Activated naive CD4-positive, alpha-beta T cell treated with anti-CD3 and anti-CD28 coated beads for 36 hours (primary cell): Measurements from ENCODE around the gene TULP1. TPM values are rescaled to one million over a fixed set of nuclear protein-coding genes. Genes with fewer than 3 reads are reported as not detected.

ENCODE experiments used
- CTCF ChIA-PET: fragments of 350-600 bp; sonication (Branson Sonifier 250); formaldehyde crosslinking; loops from one replicate; lab custom pipeline; 2021; ENCODE audit warnings: antibody characterized with exemption; lab: Charles Lee
- DNase-seq: peaks from one replicate; pipeline ENCODE4 v3.0.0-alpha.2; 2020
- H3K27ac Mint-ChIP-seq: one replicate; pipeline ENCODE4 v1.8.0; 2021; ENCODE audit warnings: mild to moderate bottlenecking, mixed read lengths
- H3K27me3 Mint-ChIP-seq: one replicate; pipeline ENCODE4 v1.8.0; 2021; ENCODE audit warnings: low read depth, mixed read lengths
- H3K36me3 Mint-ChIP-seq: one replicate; pipeline ENCODE4 v1.8.0; 2021; ENCODE audit warnings: low read depth, mixed read lengths
- H3K4me1 Mint-ChIP-seq: one replicate; pipeline ENCODE4 v1.8.0; 2021; ENCODE audit warnings: low read depth, mixed read lengths
- H3K4me3 Mint-ChIP-seq: one replicate; pipeline ENCODE4 v1.8.0; 2021; ENCODE audit warnings: mild to moderate bottlenecking, moderate library complexity, mixed read lengths
- H3K9me3 Mint-ChIP-seq: one replicate; pipeline ENCODE4 v1.8.0; 2021; ENCODE audit warnings: mixed read lengths
- intact Hi-C: fragments of 100-400 bp; cut with micrococcal nuclease; formaldehyde crosslinking; loops from one replicate; pipeline ENCODE4 v1.15.1; 2023
- total RNA-seq, 2 experiments: library from RNA; stranded (reverse); gene quantifications; one replicate each; pipeline ENCODE4 v1.2.3, GENCODE V29; 2021

Gene TULP1
- total RNA-seq, 2 experiments from 2014 or later, result not detected

DNA sequence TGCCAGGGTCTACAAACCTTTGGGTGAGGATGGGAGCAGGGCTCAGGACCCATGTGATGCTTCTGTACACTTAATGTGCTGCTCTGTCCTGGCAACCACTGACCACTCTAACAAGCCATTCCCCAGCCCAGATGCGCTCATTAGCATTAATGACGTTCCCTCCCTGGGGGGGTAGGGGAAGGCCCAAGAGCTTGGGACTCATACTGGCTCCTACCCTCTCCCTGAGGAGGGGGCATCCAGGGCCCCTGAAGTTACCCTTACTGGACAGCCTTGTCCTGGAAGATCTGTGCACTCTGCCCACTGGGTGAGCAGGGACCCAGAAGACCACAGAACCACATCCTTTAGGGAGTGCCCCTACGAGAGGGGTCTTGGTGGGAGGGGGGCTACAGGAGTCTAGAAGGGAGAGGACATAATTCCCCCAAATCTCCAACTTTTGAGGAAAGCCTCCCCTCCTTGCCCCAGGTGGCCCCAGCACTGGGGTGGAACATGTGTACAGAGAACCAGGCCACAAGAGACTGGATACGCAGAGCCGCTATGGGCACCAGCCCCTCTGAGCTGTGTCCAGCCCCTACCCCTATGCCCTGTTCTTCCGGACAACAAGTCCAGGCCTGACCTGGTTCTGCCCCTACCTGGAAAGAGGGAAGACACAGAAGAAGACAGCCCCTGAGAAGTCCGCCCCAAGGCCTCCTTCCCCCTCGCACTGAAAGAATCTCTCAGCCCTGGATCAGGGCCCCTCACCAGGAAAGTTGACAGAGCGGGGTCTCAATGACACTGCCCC lies 17.2 kb downstream of the TULP1 start:
- Mint-ChIP-seq H3K9me3 (no peaks in the 10 kb centered on the region), H3K27me3 (peaks cover 6% of the 10 kb centered on the region), H3K27ac (no peak overlapping the region), H3K36me3 (no peaks in the 10 kb centered on the region), H3K4me1 (peaks cover 14% of the 10 kb centered on the region), H3K4me3 (peak overlapping the region; percentile 67)
- intact Hi-C loops, result no loop called here
- no peak for DNase-seq
- CTCF ChIA-PET, result interaction anchor here (0.6 to 0.7 kb wide), 2 partner anchors 18 to 24 kb away, joined by 3 read pairs; no protein-coding TSS in a partner anchor

DNA sequence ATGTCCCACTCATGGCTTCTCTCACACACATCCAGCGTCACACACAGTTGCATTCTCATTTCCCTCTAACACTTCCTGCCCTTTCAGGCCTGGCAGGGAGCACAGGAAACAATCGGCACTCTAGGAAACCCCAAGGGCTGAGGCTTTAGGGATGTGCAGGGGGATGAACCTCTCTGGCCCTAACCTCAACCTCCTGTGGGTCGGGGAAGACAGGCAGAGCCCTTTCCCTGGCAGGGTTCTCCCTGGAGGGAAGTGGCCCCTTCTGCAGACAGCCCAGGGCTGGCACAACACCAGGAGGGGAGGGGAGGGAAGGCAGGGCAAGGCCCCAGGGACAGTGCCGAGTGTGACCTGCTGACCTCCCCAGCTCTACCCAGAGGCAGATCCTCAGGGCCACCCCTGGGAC lies 18.5 kb downstream of the TULP1 start:
- CTCF ChIA-PET, result no interaction called here
- Mint-ChIP-seq H3K4me1 (peaks cover 14% of the 10 kb centered on the region), H3K36me3 (no peaks in the 10 kb centered on the region), H3K27ac (no peak overlapping the region), H3K4me3 (no peak overlapping the region), H3K9me3 (no peaks in the 10 kb centered on the region), H3K27me3 (peaks cover 6% of the 10 kb centered on the region)
- no peak for DNase-seq
- intact Hi-C loops, result no loop called here

DNA sequence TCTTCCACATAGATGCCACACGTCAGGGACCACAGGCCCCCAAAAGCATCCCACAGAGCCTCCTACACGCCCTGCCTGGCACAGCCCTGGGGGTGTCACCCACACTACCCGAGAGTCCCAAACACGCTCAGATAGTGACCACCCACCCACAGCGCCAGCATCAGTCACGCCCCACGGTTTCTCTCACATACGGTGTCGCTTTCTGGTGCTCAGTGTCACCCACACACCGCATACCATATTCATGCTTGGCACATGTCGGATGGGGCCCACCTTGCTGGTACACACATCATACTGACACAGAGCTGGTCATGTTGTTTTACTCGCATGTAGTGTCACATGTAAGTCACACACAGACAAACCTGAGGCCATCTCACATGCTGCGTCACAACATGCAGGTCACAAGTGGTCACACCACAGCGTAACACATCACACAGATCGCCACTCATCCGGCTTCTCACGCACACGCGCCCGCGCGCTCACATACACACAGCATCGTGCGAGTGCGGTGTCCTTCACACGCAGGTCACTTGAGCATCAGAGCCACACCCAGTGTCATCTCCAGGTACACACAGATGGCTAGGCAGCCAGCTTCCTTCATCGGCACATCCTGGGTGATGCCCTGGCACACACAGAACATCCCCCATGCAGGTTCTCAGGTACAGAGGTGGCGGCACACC lies 19.3 kb downstream of the TULP1 start:
- intact Hi-C loops, result no loop called here
- no peak for DNase-seq
- Mint-ChIP-seq H3K4me1 (peaks cover 10% of the 10 kb centered on the region), H3K27ac (no peak overlapping the region), H3K4me3 (no peak overlapping the region), H3K36me3 (no peaks in the 10 kb centered on the region), H3K9me3 (no peaks in the 10 kb centered on the region), H3K27me3 (peaks cover 2% of the 10 kb centered on the region)
- CTCF ChIA-PET, result no interaction called here

DNA sequence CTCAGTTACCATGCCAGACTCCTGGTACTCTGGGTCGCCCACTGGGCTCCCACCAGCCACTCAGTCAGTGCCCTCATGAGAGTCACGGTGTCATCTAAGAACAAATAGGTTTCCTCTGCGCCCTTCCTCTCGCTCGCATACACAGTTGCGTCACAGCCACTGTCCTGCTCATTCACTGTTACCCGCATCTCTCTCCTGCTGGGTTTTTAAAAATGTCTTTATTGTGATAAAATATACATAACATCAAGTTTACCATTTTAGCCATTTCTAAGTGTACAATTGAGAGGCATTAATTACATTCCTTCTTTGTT lies 19.8 kb downstream of the TULP1 start:
- CTCF ChIA-PET, result no interaction called here
- Mint-ChIP-seq H3K4me3 (no peak overlapping the region), H3K36me3 (no peaks in the 10 kb centered on the region), H3K27ac (no peak overlapping the region), H3K9me3 (no peaks in the 10 kb centered on the region), H3K27me3 (peaks cover under 1% of the 10 kb centered on the region), H3K4me1 (peaks cover 12% of the 10 kb centered on the region)
- no peak for DNase-seq
- intact Hi-C loops, result no loop called here

GRCh38 chr6:35492258-35492973 lies 20.3 kb downstream of the TULP1 start:
- Mint-ChIP-seq H3K27me3 (no peaks in the 10 kb centered on the region), H3K4me1 (peaks cover 13% of the 10 kb centered on the region), H3K4me3 (no peak overlapping the region), H3K9me3 (no peaks in the 10 kb centered on the region), H3K36me3 (no peaks in the 10 kb centered on the region), H3K27ac (no peak overlapping the region)
- DNase-seq, result no peak
- CTCF ChIA-PET, result interaction anchor here (0.6 to 1.0 kb wide), 2 partner anchors 25 to 99 kb away, joined by 3 read pairs; no protein-coding TSS in a partner anchor
- intact Hi-C loops, result no loop called here

DNA sequence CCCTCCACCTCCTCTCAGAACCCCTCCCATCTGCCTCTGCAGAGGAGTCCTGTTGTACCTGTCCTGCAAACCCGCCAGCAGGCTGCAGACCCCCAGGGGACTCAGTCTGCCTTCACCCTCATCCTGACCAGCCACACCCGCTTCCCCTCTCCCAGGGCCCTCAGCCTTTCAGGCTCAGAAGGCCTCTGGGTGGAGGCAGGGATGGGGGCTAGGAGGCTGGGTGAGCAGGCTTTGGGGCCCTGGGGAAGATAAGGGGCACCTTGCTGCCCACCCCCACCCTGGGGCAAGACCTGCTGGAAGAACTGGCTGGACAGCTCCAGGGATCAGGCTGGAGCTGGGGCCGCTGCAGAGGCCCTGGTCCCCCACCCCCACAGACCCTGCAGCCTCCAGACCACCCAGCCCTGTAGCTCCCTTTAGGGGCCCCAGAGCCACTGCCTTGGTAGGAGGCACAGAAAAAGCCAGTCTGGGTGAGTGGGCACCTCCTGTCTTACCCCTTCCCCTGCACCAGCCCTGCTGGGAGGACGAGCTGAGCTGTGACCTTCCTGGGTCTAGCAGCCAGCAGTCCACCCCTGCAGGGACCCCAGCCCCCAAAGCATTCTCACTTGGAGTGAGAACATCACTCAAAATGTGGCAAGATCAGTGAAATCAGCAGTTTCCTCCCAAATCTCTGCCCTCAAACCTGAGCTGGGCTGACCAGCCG lies 21.0 kb downstream of the TULP1 start:
- no peak for DNase-seq
- CTCF ChIA-PET, result interaction anchor here (0.6 to 1.0 kb wide), 2 partner anchors 24 to 99 kb away, joined by 3 read pairs; no protein-coding TSS in a partner anchor
- no peak overlapping the region for H3K4me3 Mint-ChIP-seq
- H3K9me3 Mint-ChIP-seq, result no peaks in the 10 kb centered on the region
- H3K27me3 Mint-ChIP-seq, result no peaks in the 10 kb centered on the region
- intact Hi-C loops, result no loop called here
- H3K36me3 Mint-ChIP-seq, result no peaks in the 10 kb centered on the region
- no peak overlapping the region for H3K27ac Mint-ChIP-seq
- H3K4me1 Mint-ChIP-seq, result peaks cover 13% of the 10 kb centered on the region

- CTCF ChIA-PET, result no interaction called here
- no peaks in the 10 kb centered on the region for H3K36me3 Mint-ChIP-seq
- intact Hi-C loops, result no loop called here
- H3K27ac Mint-ChIP-seq, result no peak overlapping the region
- no peaks in the 10 kb centered on the region for H3K27me3 Mint-ChIP-seq
- H3K4me3 Mint-ChIP-seq, result no peak overlapping the region
- peaks cover 13% of the 10 kb centered on the region for H3K4me1 Mint-ChIP-seq
- no peak for DNase-seq
- H3K9me3 Mint-ChIP-seq, result no peaks in the 10 kb centered on the region
These were observed 21.7 kb downstream of the TULP1 start for GRCh38 chr6:35490821-35491557.

DNA sequence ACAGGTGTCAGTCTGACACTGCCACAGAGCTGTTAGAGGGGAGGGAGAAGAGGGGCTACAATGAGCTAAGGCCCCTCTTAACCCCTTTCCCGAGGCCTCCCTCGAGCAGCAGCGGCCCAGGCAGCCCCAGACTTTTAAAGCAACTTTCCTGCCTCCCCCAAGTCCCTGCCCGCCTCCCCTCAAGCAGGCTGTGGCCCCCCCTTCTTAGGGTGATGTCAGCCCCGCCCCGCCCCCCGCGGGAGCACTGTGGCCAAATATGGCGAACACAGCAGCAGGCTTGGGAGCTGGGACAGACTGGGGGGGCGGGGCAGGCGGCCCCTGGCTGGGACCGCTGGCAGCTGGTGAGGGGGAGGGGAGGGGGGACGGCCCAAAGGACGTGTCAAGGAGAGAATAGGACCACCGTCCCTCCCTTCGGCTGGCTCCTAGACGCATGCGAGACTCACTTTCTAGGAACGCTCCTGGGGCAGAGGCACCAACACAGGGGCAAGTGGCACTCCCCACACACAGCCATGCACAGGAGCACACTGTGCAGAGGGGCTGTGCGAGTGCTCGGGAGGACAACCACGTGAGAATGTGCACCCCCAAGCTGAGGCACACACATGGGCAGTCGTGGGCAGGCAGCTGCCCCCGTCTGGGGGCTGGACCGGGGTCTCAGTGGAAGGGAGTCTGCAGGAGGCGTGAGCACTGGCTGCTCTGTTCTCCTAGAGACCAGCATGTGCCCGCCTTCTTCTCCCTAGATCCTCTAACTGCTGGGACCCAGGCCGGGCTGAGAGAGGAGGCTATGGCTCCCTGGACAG lies 22.5 kb downstream of the TULP1 start:
- intact Hi-C loops, result no loop called here
- CTCF ChIA-PET, result no interaction called here
- no peak overlapping the region for H3K27ac Mint-ChIP-seq

GRCh38 chr6:35489066-35489465 lies 23.6 kb downstream of the TULP1 start:
- CTCF ChIA-PET, result no interaction called here
- H3K27me3 Mint-ChIP-seq, result no peaks in the 10 kb centered on the region
- no peaks in the 10 kb centered on the region for H3K36me3 Mint-ChIP-seq
- no peak overlapping the region for H3K4me3 Mint-ChIP-seq
- DNase-seq, result no peak
- no peak overlapping the region for H3K27ac Mint-ChIP-seq
- intact Hi-C loops, result no loop called here
- peaks cover 5% of the 10 kb centered on the region for H3K4me1 Mint-ChIP-seq
- no peaks in the 10 kb centered on the region for H3K9me3 Mint-ChIP-seq

More for the DNA sequence above, 22.5 kb downstream of the TULP1 start:
- Mint-ChIP-seq H3K4me3 (no peak overlapping the region), H3K36me3 (no peaks in the 10 kb centered on the region), H3K9me3 (no peaks in the 10 kb centered on the region), H3K27me3 (no peaks in the 10 kb centered on the region), H3K4me1 (peaks cover 11% of the 10 kb centered on the region)
- no peak for DNase-seq

GRCh38 chr6:35488517-35488862 lies 24.2 kb downstream of the TULP1 start:
- Mint-ChIP-seq H3K4me1 (peaks cover 3% of the 10 kb centered on the region), H3K27me3 (no peaks in the 10 kb centered on the region), H3K4me3 (no peak overlapping the region), H3K36me3 (no peaks in the 10 kb centered on the region), H3K27ac (no peak overlapping the region), H3K9me3 (no peaks in the 10 kb centered on the region)
- intact Hi-C loops, result no loop called here
- CTCF ChIA-PET, result no interaction called here
- DNase-seq, result no peak
